SK-N-SH (cell line): ENCODE measurements around the gene PALM3. TPM values are rescaled to one million over a fixed set of nuclear protein-coding genes. Genes with fewer than 3 reads are reported as not detected.

Experiments
- CTCF ChIA-PET: fragments of 300-600, 350-600 bp; formaldehyde crosslinking; extraction: SDS; loops from one replicate; lab custom pipeline; 2021; lab: Yijun Ruan, JAX
- POLR2A ChIA-PET: fragments of 350-600 bp; sonication (Branson Sonifier 250); formaldehyde crosslinking; extraction: SDS; loops from one replicate; lab custom pipeline; 2020; ENCODE audit warnings: antibody characterized with exemption, inconsistent platforms; lab: Yijun Ruan, JAX
- DNase-seq: peaks from one replicate; pipeline ENCODE4 v3.0.0; 2012
- H2AFZ ChIP-seq: fragments of 200-600 bp; sonication (generic); 2 replicates; pipeline ENCODE4 v1.8.1; 2016; ENCODE audit warnings: antibody characterized with exemption, mild to moderate bottlenecking, low read depth
- H3F3A ChIP-seq: fragments of 200-600 bp; sonication (generic); replicated peaks from 2 replicates; pipeline ENCODE3; 2016; ENCODE audit warnings: antibody characterized with exemption, mild to moderate bottlenecking; ENCODE audit not compliant: insufficient read depth
- H3K27ac ChIP-seq, 2 experiments: fragments of 200-500 bp in 1 of 2; fragments of 200-600 bp in 1 of 2; sonication (Bioruptor generic) in 1 of 2; sonication (generic), shearing (Covaris generic) in 1 of 2; 2 replicates each; pipeline versions ENCODE4 v1.5.1 to v1.6.1; 2014 to 2016; ENCODE audit warnings: low read depth in 2 of 2, inconsistent platforms in 1 of 2, low read length in 1 of 2, mild to moderate bottlenecking in 1 of 2, mixed read lengths in 1 of 2
- H3K27me3 ChIP-seq: fragments of 200-600 bp; sonication (generic), shearing (Covaris generic); 2 replicates; pipeline ENCODE4 v1.6.1; 2016; ENCODE audit warnings: mixed run types; ENCODE audit not compliant: insufficient read depth
- H3K36me3 ChIP-seq, 2 experiments: fragments of 200-500 bp in 1 of 2; fragments of 200-600 bp in 1 of 2; sonication (Bioruptor generic) in 1 of 2; sonication (generic) in 1 of 2; replicated peaks in 1 of 2; 2 replicates each; pipeline versions ENCODE3 to v1.5.1; 2014 to 2016; ENCODE audit warnings: low read length in 1 of 2, mild to moderate bottlenecking in 1 of 2; ENCODE audit not compliant: insufficient read depth in 2 of 2, control insufficient read depth in 1 of 2
- H3K4me1 ChIP-seq, 2 experiments: fragments of 200-500 bp in 1 of 2; fragments of 200-600 bp in 1 of 2; sonication (Bioruptor generic) in 1 of 2; sonication (generic), shearing (Covaris generic) in 1 of 2; 2 replicates each; pipeline versions ENCODE4 v1.5.1 to v1.6.1; 2014 to 2016; ENCODE audit warnings: low read depth in 1 of 2, low read length in 1 of 2, mixed run types in 1 of 2; ENCODE audit not compliant: insufficient read depth in 2 of 2, control insufficient read depth in 1 of 2
- H3K4me2 ChIP-seq: fragments of 200-600 bp; sonication (generic), shearing (Covaris generic); 2 replicates; pipeline ENCODE4 v1.6.1; 2017; ENCODE audit warnings: mixed run types
- H3K4me3 ChIP-seq, 2 experiments: fragments of 200-500 bp in 1 of 2; fragments of 200-600 bp in 1 of 2; sonication (Bioruptor generic) in 1 of 2; sonication (generic), shearing (Covaris generic) in 1 of 2; 2 replicates each; pipeline versions ENCODE4 v1.5.1 to v1.8.1; 2014 to 2016; ENCODE audit warnings: low read depth in 2 of 2, inconsistent platforms in 1 of 2, low read length in 1 of 2, mild to moderate bottlenecking in 1 of 2, mixed read lengths in 1 of 2, moderate library complexity in 1 of 2
- H3K79me2 ChIP-seq: fragments of 200-600 bp; sonication (generic); 2 replicates; pipeline ENCODE4 v1.8.1; 2017; ENCODE audit warnings: mild to moderate bottlenecking; ENCODE audit not compliant: insufficient read depth
- H3K9ac ChIP-seq: fragments of 200-600 bp; sonication (generic); 2 replicates; pipeline ENCODE4 v1.6.1; 2017; ENCODE audit warnings: mixed run types
- H3K9me2 ChIP-seq: fragments of 200-600 bp; sonication (generic); 2 replicates; pipeline ENCODE4 v1.6.1; 2017; ENCODE audit warnings: mixed run types
- H3K9me3 ChIP-seq: fragments of 200-600 bp; sonication (generic); 2 replicates; pipeline ENCODE4 v1.6.1; 2017; ENCODE audit warnings: mixed run types, mild to moderate bottlenecking, moderate library complexity
- H4K20me1 ChIP-seq: fragments of 200-600 bp; sonication (generic); 2 replicates; pipeline ENCODE4 v1.6.1; 2017; ENCODE audit warnings: mild to moderate bottlenecking, mixed run types; ENCODE audit not compliant: insufficient read depth
- CHD2 ChIP-seq: fragments of 150-350 bp; IDR thresholded peaks from 2 replicates; pipeline ENCODE4 v1.6.1; 2018; ENCODE audit warnings: low read length; ENCODE audit not compliant: partially characterized antibody
- CTCF ChIP-seq: fragments of 200-600 bp; sonication (generic); IDR thresholded peaks from 2 replicates; pipeline ENCODE4 v1.6.1; 2017; ENCODE audit warnings: antibody characterized with exemption, mild to moderate bottlenecking, moderate library complexity
- ELF1 ChIP-seq: IDR thresholded peaks from 2 replicates; pipeline ENCODE4 v1.4.0; 2012
- EZH2phosphoT487 ChIP-seq: fragments of 200-600 bp; sonication (generic); IDR thresholded peaks from 2 replicates; pipeline ENCODE4 v1.6.1; 2017; ENCODE audit warnings: low read depth, mixed run types, mild to moderate bottlenecking, antibody characterized with exemption, moderate library complexity, borderline replicate concordance
- FOXM1 ChIP-seq: IDR thresholded peaks from 2 replicates; pipeline ENCODE4 v1.4.0; 2012; ENCODE audit warnings: low read depth, mild to moderate bottlenecking
- IRF3 ChIP-seq: fragments of 150-350 bp; IDR thresholded peaks from 2 replicates; pipeline ENCODE4 v1.6.1; 2016; ENCODE audit warnings: mild to moderate bottlenecking, low read depth, low read length
- JUND ChIP-seq: IDR thresholded peaks from 2 replicates; pipeline ENCODE4 v1.4.0; 2012
- NRF1 ChIP-seq: IDR thresholded peaks from 2 replicates; pipeline ENCODE4 v1.6.1; 2012; ENCODE audit warnings: low read depth, mild to moderate bottlenecking, low read length
- RCOR1 ChIP-seq: fragments of 150-350 bp; IDR thresholded peaks from 2 replicates; pipeline ENCODE4 v1.6.1; 2017; ENCODE audit warnings: antibody characterized with exemption, low read length
- REST ChIP-seq: IDR thresholded peaks from 2 replicates; pipeline ENCODE4 v1.6.1; 2012; ENCODE audit warnings: mild to moderate bottlenecking, low read depth, low read length, moderate library complexity
- SIN3A ChIP-seq: IDR thresholded peaks from 2 replicates; pipeline ENCODE4 v1.6.1; 2012; ENCODE audit warnings: low read depth, mild to moderate bottlenecking, low read length, moderate library complexity, borderline replicate concordance
- SMC3 ChIP-seq: IDR thresholded peaks from 2 replicates; pipeline ENCODE4 v1.6.1; 2012; ENCODE audit warnings: low read depth, low read length, improper control_type of control experiment
- TAF1 ChIP-seq: IDR thresholded peaks from 2 replicates; pipeline ENCODE4 v1.6.1; 2012; ENCODE audit warnings: low read depth, mild to moderate bottlenecking, low read length, moderate library complexity, borderline replicate concordance
- TEAD4 ChIP-seq: IDR thresholded peaks from 2 replicates; pipeline ENCODE4 v1.4.0; 2012; ENCODE audit warnings: mild to moderate bottlenecking, borderline replicate concordance; ENCODE audit not compliant: insufficient read depth
- YY1 ChIP-seq: IDR thresholded peaks from 2 replicates; pipeline ENCODE4 v1.4.0; 2012; ENCODE audit warnings: low read depth, mild to moderate bottlenecking
- ZBTB33 ChIP-seq: IDR thresholded peaks from 2 replicates; pipeline ENCODE4 v1.4.0; 2012; ENCODE audit warnings: low read depth, borderline replicate concordance
- WGBS: methylation state at CpG from one replicate; pipeline ENCODE4 v1.1.6; 2017; ENCODE audit warnings: low lambda C conversion rate; 5-methylcytosine and 5-hydroxymethylcytosine counted together
- polyA plus RNA-seq, 3 experiments: library from polyadenylated mRNA; depleted of rRNA; stranded (reverse); fragments of >200 nt; gene quantifications; 2 replicates each; pipeline ENCODE4 v1.2.3, GENCODE V29; 2012

Gene PALM3
- polyA plus RNA-seq, 1 of the 3 experiments (the other 2 are of a cell fraction) = 5.5 TPM

- 9% methylated on average over 13 of the region's 15 CpGs for WGBS
- peak overlapping the region in 1 of 2 experiments; percentile 64; a peak in 1 of 4 replicates for H3K4me3 ChIP-seq
- CTCF ChIA-PET = interaction anchor here (0.6 to 8.1 kb wide), 35 partner anchors 10 to 291 kb away, joined by 3 to 146 read pairs (median 4); partner anchors contain the start of genes DCAF15, IL27RA and MISP3
- H3K36me3 ChIP-seq = no peaks in the 10 kb centered on the region
- TF ChIP-seq NRF1 (no peak), TAF1 (no peak), SIN3A (no peak), CTCF (peak; percentile 76), REST (no peak)
- TF ChIP-seq, all 33 proteins: peak for 1
- H2AFZ ChIP-seq = no peak overlapping the region
- no peaks in the 10 kb centered on the region for H4K20me1 ChIP-seq
- H3K9ac ChIP-seq = no peak overlapping the region
- H3K27me3 ChIP-seq = no peaks in the 10 kb centered on the region
- POLR2A ChIA-PET = interaction anchor here (1.6 kb wide), 1 partner anchor 15 kb away, joined by 4 read pairs; no protein-coding TSS in a partner anchor
- H3F3A ChIP-seq = peaks cover 11% of the 10 kb centered on the region
- H3K79me2 ChIP-seq = no peaks in the 10 kb centered on the region
- peaks cover 6 to 10% of the 10 kb centered on the region in 2 experiments; a peak in 2 of 4 replicates for H3K4me1 ChIP-seq
- H3K4me2 ChIP-seq = no peak overlapping the region; the same call in 1 of the 2 replicates
- H3K9me3 ChIP-seq = no peaks in the 10 kb centered on the region
- peak; percentile 66 for DNase-seq
- H3K27ac ChIP-seq = no peak overlapping the region
- H3K9me2 ChIP-seq = no peaks in the 10 kb centered on the region
Measured at GRCh38 chr19:14059093-14059480, 2.8 kb downstream of the PALM3 start.

GRCh38 chr19:14058182-14059092 lies 3.4 kb downstream of the PALM3 start:
- Histone ChIP-seq H3F3A (peaks cover 11% of the 10 kb centered on the region), H4K20me1 (no peaks in the 10 kb centered on the region), H3K9me2 (no peaks in the 10 kb centered on the region), H2AFZ (0 out of 2 replicates have a peak overlapping the region, but pooled peaks have one; percentile 93), H3K9ac (0 out of 2 replicates have a peak overlapping the region, but pooled peaks have one; percentile 46), H3K4me1 (peaks cover 6 to 10% of the 10 kb centered on the region in 2 experiments; a peak in 2 of 4 replicates), H3K36me3 (no peaks in the 10 kb centered on the region), H3K27me3 (no peaks in the 10 kb centered on the region), H3K4me2 (peak overlapping the region; percentile 88), H3K27ac (no peak overlapping the region), H3K9me3 (no peaks in the 10 kb centered on the region), H3K4me3 (peak overlapping the region; percentile 39 to 64), H3K79me2 (no peaks in the 10 kb centered on the region)
- CTCF ChIA-PET = interaction anchor here (0.6 to 8.1 kb wide), 35 partner anchors 9 to 225 kb away, joined by 3 to 146 read pairs (median 4); partner anchors contain the start of genes DCAF15, IL27RA, MISP3 and PODNL1
- POLR2A ChIA-PET = interaction anchor here (1.6 kb wide), 1 partner anchor 15 kb away, joined by 4 read pairs; no protein-coding TSS in a partner anchor
- 11% methylated on average over 17 of the region's 17 CpGs for WGBS
- TF ChIP-seq IRF3 = no peak
- TF ChIP-seq ZBTB33 = no peak
- no peak for TF ChIP-seq YY1
- no peak for TF ChIP-seq RCOR1
- no peak for TF ChIP-seq FOXM1
- no peak for TF ChIP-seq JUND
- TF ChIP-seq TEAD4 = no peak
- TF ChIP-seq EZH2phosphoT487 = no peak
- TF ChIP-seq SMC3 = no peak
- TF ChIP-seq ELF1 = no peak
- TF ChIP-seq CHD2 = no peak
- peak; percentile 27 for DNase-seq
